LoVo (cell line): Measurements from ENCODE around the gene PLA2G4E.
A peak's percentile ranks its signal among the peaks of the same experiment; 100 is the strongest.

Experiments used
- DNase-seq: peaks from one replicate; pipeline ENCODE4 v3.0.0-alpha.2; 2016; ENCODE audit warnings: low spot score

PLA2G4E gene

DNA sequence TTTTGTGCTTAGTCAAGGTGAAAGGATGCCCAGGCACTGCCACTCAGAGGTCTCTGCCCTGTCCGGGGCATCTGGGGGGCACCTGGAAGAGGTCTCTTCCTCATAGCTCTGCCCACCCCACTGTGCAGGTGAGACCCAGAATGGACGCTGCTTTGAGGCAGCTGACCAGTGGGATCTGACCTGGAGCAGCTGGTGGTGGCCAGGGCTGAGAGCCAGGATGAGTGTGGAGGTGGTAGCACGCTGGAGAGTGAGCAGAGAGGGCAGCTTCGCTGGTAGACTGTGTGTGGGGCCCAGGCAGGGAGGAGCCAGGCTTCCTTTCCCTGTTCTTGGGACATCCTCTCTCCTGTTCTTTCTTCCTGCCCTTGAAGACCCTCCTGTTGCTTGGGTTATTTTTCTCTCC is 32.2 kb upstream of the PLA2G4E start:
- no peak for DNase-seq

DNA sequence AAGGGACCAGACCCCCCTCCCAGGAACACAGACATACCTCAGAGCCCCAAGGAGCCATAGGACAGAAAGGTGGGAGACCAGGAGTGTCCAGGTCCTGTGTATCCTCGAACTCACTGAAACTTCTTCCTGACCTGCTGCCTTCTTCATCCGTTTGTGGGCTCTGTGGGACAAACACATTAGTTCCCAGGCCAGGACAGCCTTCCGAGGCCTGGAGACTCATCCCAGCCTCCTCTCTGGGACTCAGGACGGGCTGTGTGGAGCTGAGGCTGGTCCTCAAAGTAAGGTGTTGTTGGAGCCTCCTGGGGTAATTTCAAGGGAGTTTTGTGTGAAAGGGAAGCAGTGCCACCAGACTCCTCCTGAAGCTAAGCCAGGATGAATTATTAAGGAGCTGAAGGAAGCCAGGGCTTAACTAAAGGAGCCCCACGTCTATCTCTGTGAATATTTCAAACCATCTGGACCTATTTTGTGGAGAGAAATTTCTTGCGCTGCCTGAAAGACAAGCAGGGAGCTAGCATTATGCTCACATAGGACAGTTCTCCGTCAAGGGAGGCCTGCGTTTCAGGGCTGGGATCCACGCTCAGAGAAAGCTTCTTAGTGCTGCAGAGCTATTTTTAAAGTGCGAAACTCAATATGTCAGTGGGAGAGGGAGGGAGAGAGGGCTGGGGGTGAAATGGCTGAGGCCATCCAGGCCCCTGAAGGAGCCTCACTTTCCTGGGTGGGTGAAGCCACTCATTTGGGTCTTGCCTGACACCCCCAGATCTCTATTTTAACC is 29.8 kb upstream of the PLA2G4E start:
- no peak for DNase-seq

DNA sequence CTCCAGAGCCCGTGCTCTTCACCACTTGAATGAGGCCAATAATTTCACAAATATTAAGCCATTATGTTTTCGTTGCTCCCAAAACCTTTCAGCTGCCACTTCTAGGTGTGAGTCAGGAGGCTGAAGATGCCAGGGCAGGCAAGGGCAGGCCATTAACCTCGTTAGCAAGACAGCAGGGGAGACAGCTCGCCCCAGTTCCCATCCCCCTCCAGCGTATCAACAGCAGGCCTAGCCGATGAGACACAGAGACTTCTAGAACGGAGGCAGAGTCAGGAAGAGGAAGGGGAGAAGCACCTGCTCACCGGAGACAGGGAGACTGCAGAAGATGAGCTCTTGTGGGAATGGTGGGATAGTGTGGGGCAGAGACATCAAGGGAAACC is 28.0 kb upstream of the PLA2G4E start:
- no peak for DNase-seq

DNA sequence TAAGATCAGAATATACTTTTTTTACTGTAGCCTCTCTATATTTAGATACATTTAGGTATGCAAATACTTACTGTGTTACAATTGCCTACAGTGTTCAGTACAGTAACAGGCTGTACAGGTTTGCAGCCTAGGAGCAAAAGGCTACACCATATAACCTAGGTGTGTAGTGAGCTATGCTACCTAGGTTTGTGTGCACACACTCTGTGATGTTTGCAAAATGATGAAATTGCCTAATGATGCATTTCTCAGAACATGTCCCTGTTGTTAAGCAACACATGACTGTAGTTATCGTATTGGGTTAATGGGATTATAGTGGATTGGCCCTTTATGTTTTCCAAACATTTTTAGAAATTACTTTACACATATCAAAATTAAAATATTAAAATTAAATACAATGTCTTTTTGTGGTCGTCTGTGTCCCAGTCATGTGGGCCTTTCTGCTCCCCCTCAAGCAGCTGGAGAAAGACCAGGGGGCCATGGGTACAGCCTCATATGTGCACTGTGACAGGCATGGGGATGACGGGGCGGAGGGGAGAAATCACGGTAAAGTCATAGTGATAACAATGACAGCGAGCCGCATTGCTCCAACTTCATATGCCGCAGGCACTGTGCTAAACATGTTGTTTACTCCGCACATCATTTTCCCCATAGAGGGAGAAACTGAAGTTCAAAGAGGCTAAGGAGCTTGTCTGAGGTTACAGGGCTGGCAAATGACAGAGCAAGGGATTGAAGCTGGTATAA is 27.4 kb upstream of the PLA2G4E start:
- no peak for DNase-seq

DNA sequence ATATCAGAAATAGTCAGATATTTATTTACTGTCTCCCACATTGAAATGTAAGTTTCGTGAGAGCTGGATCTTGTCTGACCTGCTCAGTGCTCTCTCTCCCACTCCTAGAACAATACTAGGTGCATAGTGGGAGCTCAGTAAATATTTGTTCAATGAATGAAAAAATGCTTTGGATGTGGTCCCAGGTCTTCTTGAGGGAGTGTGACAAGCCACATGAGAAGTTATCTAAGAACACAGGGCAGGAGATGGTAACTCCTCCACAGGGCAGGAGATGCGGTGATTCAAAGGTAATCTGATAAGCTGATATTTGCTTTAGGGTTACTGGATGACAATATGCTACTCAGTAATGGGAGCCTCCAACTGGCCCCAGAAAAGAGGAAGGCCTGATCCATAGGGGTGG is 25.8 kb upstream of the PLA2G4E start:
- peak; percentile 54 for DNase-seq

DNA sequence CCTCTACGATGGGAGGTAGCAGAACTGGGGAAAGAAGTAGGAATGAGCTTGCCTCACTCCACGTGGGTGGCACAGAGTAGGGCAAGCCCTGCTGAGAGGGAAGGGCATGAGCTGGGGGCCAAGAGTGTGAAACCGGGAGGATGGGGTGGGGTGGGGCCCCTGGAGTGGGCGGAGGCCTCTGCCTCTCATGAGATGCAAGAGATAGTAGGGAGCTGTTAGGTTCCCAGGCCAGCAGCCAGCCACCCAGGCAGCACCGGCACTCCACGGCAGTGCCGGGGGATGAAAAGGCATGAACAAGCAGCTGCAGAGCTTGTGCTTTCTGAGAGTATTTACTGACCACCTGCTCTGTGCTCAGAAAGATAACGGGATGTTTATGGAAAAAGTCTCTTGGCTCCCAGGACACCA is 24.4 kb upstream of the PLA2G4E start:
- DNase-seq: no peak

DNA sequence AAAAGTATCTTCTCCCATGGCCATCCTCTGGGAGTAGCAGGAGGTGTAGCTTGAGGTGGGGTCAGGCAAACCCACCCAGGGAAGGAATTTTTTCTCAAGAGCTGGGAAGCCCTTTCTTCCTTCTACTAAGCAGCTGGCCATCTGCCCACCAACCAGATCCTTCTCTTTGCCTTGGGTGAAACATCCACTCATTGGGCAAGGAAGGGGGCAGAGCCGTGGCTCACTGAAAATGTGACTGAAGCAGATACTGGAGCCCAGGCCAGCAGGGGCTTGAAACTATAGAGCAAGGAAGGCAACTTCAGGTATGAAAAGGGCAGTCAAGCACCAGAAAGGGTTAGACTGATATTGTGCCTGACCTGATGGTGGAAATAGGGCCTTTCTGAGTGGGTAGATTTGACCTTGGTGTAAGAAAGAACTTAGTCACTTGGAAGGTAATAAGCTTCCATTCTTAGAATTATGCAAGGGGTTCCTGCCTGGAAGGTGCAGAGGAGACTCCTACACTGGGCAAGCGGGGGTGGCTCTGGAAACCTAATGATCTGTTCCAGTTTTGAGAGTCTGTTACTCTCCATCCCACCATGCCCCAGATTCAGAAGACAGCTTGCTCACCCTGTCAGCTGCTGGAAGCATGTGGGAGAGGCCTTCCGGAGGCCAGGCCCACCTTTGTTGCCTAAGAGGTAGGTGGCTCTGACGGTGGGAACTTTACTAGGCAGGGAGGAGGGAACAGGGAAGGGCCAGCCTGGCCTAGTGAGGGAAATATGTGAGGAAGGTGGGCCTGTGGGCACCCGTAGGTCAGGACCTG is 22.0 kb upstream of the PLA2G4E start:
- DNase-seq: no peak

DNA sequence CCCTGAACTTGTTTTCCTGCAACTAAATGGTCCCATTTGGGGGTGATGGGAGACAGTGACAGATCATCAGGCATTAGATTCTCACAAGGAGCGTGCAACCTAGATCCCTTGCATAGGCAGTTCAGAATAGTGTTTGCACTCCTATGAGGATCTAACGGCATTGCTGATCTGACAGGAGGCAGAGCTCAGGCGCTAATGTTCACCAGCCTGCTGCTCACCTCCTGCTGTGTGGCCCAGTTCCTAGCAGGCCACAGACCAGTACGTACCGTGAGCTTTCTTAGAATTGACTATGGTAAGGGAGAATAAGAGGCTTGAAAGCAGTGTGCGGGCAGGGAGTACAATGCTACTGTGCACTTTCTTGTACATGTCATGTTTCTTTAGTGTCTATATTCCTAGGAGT is 17.6 kb upstream of the PLA2G4E start:
- no peak for DNase-seq

DNA sequence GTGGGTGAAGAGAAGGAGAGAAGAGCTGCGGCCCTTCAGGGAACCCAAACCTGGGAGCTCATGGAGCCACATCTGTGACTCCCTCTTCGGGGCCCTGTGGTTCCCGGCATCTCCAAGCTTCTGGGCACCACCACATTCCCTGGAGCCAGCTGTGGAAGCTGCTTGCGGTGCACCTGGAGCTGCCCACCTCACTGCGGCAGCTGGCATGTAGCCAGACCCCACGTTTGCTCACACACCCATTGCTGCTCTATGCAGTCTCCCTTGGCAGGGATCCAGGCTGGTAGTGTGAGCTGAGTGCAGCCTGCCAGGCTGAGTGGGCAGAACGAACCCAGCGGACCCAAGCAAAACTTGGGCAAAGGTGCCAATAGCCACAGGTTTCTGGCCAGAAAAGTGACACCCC is 16.8 kb upstream of the PLA2G4E start:
- peak; percentile 63 for DNase-seq

DNA sequence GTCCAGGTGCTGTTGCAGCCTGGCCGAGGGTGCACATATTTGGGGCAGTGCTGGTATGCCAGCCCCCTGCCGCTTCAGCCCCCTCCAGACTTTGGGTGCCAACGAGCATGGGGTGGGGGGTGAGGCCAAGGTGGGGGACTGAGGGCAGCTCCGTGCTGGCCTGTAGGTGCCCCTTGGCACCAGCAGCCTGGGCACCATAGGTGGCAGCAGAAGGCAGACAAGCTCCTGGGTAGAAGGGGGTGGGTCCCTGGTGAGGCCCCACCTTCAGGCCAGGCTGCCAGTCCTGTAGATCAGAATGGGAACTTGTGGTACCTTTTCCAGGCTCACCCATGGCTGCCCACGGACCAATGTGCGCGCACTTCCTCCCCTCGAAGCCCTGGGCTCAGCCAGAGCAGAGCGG is 16.1 kb upstream of the PLA2G4E start:
- no peak for DNase-seq

DNA sequence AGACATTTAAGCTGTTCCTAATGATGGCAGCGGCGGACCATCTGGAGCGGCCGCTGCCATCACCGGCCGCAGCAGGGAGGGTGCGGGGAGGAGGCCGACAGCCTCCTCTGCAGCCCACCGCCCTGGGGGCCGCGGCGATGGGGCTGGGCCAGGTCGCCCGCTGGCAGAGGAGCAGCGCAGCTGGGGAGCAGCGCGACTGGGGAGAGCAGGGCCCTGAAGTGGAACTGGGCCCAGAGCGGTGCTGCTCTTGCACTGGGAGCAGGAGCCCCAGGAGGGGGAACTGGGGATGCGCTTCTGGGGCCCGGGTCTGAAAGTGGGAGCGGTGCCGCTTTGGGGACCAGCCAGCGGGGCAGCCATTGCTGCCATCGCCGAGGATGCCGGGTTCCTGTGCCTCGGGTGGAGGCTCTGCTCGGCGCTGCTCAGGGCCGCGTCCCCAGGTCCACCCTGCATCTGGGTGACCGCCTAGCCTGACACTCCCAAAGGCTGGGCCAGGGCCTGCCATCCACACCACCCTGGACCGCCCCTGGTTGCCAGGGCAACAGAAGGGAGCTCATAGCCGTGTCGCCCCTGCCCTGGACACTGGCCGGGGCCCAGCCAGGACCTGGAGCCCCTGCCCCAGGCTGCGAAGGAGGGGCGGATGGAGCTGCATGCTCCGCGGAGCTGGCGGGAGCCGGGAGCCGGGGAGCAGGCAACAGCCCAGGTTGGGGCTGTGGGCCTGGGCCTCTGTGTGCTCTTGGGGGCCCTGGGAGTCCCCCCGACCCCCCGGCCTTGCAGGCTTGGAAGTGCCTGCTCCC is 15.5 kb upstream of the PLA2G4E start:
- no peak for DNase-seq

DNA sequence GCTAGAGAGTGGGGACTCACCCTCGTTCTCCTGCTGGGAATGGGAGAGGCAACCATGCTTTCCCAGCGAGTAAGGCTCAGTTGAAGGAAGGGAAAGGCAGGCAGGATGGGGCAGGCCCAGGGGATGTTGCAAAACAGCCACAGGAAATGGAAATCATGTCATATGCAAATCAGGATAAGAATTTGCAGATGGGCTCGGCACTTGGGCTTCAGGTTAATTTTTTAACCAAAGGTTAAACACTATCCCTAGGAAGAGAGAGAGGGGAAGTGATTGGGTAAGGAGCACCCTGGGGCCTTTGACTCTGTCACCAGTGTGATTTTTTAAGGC is 14.6 kb upstream of the PLA2G4E start:
- DNase-seq: peak; percentile 63

DNA sequence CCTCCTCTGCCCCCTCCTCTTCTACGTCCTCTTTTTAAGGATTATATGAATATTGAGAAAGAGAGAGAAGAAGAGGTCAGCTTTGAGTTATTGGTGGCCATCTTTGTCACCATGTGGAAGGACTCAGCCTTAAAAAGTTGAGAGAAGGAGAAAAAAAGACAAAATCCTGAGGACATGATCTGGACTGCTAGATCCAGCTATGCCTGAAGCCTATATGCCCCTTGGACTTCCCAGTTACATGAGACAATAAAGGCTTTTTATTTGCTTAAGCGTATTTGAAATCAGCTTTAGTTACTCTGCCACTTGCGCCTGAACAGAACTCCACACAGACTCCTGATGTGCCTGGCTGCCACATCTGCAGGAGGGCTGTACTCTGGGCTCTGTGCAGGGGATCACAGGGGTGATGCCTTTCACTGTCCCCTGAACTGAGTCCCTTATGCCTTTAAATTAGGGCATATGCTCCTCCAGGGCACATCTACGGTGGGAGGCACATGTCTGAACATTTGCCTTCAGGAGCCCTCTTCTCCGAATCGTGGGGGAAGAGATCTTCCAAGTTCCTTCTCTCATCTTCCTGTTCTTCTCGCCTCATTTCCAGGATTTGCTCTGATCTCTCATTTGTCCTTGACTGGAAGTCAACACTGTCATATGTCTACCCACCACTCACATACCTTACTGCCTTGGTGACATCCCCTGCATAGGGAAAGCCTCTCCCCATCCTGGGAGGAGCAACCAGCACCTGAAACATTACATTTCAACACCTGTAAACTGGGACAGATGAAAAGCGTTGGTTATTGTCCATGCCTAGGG is 14.0 kb upstream of the PLA2G4E start:
- no peak for DNase-seq

DNA sequence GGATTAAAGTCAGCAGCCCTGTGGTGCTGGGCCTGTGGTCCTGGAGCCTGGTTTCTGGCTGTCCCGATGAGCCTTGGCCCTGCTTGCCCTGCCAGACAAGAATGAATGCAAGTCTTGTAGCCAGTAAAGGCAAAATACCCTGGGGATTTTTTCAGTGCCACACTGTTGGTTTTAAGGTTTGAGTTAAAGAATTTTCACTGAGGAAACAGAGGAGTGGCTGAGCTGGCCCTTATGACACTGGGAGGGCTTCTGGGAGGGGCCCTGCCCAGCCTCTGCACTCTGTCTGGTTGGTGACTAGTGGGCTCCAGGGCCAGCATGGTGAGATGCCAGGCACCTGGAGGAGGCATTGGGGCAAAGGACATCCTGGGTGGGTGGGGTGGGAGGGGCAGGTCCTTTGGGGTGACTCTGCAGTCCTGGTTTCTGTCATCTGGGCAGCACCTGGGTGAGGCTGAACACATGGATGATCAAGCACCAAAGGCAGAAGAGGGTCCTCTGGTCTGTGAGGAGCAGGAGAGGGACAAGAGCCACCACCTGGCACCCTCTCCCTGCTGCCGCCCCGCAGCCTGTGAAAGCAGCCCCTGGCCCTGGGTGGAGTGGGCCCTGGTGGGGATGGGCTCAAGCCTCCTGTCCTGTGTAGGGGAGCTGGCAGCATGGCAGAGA is 12.5 kb upstream of the PLA2G4E start:
- DNase-seq: peak; percentile 38

DNA sequence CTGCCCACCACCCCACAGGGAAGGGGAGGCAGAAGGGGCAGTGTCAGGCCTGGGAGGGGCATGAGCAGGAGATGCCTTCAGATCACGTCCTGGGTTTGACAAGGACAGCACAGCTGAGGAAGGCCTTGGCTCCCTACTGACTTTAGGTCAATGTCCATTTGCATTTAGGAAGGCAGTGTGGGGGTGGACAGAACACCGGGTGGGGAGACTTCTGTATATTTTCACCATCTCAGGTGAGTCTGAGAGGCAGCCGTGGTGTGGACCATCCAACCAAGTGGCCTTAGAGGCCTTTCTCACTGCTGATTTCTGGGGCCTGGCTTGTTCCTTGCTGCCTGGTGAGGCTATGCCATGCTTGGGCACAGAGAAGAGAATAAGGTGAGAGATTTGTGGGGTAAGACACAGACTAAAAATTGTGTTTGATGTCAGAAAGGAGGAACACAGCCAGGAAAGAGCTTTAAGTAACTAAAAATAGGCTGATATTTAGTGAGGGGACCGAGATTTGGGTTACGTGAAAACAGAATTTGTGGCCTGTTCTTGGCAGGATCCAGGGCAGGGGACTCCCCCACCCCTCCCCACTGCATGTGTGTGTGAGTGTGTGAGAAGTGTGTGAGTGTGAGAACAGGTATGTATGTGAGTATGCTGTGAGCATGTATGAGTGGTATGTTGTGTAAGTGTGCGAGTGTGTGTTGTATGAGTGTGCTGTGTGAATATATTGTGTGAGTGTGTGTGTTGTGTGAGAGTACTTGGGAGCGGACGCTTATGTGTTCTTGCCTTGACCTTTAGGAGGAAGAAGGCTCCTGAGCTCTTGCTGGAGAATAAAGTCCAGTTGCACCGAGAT is 11.8 kb upstream of the PLA2G4E start:
- DNase-seq: no peak

DNA sequence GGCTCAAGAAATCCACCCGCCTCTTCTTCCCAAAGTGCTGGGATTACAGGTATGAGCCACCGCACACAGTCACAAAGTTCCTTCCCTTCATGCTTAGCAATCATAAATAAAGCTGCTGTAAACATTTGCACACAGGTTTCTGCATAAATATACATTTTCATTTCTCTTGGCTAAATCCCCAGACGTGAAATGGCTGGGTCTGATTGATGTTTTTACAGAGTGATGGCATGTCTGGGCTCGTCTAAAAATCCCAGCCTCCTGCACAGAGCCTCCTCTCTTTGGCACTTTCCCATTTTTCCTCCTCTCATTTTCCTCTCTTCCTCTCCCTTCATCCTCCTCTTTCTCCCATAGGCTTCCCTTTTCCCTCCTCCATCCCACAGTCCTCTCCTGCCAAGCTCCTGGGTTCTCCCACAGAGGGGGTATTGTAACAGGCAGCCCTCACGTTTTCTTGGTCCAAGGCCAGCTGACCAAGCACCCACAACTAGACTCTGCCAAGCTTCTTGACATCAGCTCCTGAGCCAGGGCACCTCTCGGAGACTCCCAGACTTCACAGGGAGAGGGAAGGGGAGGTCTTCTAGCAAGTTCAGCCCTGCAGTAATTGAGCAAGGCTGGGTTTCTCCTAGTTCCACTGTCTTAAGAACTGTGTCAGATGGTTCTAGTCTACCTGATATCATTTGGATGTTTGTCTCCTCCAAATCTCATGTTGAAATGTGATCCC is 10.5 kb upstream of the PLA2G4E start:
- DNase-seq: no peak

DNA sequence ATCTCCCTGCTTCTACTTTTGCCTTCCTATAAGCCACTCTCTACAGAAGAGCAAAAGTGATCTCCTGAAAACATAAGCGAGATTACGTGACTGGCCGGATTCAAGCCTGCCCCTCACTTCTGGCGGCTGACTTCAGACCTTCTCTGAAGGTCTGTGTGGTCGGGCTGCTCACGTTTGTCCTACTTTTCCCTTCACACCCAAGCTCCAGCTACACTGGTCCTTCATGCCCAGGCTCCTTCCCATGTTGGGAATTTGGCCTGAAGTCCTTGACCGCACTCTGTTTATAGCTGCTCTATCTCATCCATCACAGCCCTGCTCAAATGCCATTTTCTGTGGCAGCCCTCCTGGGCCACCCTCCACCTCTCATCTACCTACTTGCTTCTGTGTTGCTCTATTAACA is 6.7 kb upstream of the PLA2G4E start:
- no peak for DNase-seq

DNA sequence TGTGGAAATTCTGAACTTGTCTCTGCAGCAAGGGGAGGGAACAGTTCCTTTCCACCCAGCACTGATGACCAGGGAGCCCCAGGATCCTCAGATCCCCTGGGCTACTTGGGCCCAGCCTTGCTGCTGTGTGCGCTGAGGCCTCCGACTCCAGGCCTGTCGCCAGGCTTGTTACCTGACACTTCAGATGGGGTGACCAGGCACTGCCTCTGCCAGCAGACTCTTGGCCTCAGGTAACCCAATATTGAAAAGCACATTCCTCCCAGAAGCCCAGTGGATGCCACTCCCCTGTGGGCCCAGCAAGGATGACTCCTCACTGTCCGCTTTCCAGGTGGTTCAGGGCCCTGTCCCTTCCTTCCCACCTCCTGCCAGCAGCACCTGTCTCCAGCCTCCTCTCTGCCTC is 3.5 kb upstream of the PLA2G4E start:
- no peak for DNase-seq

DNA sequence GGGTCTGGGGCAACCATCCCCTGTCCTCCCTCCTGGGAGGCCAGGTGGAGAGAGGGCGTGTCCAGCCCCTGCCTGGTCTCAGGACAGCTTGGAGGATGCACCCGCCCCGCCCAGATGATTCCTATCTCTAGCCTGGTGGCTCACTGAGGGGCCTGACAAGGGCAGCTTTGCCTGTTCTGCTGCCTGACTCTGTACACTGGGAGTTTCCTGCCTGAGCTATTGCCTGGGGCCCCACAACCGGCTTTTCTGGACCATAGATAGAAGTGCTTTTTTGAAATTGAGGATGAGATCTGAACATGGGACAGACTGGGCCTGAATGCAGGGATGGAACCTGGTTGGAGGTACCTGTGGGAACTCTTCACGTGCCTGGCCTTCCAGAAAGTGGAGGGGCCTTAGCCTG is 751 bp upstream of the PLA2G4E start:
- no peak for DNase-seq
